Heart left ventricle (tissue), 16 donors: ENCODE results near the gene ARPP21. TPM values are rescaled to one million over a fixed set of nuclear protein-coding genes. Genes with fewer than 3 reads are reported as not detected.

Experiments
- ATAC-seq, 4 donors: fragments of 200-7000 bp; cut with Tn5 transposase; one replicate each; pipeline ENCODE4 v1.9.1; 2020 to 2022; ENCODE audit warnings: moderate library complexity in 4 of 4, mild to moderate bottlenecking in 3 of 4, moderate number of reproducible peaks in 1 of 4
- DNase-seq, 5 donors: peaks; one replicate each; pipeline ENCODE4 v3.0.0-alpha.2; 2020
- H3K27ac ChIP-seq, 12 donors: fragments of 200-600 bp; sonication (generic) in 4 of 12; one replicate each; pipeline versions ENCODE4 v1.5.0 to v1.8.0; 2016 to 2022; ENCODE audit warnings: mild to moderate bottlenecking in 2 of 12
- H3K27me3 ChIP-seq, 9 donors: fragments of 200-600 bp; sonication (generic) in 2 of 9; one replicate each; pipeline versions ENCODE4 v1.5.1 to v1.8.0; 2016 to 2022; ENCODE audit warnings: mild to moderate bottlenecking in 3 of 9
- H3K36me3 ChIP-seq, 9 donors: fragments of 200-600 bp; sonication (generic) in 2 of 9; one replicate each; pipeline versions ENCODE4 v1.5.0 to v1.8.0; 2018 to 2022; ENCODE audit warnings: mild to moderate bottlenecking in 2 of 9
- H3K4me1 ChIP-seq, 12 donors: fragments of 200-600 bp; sonication (generic) in 4 of 12; one replicate each; pipeline versions ENCODE4 v1.5.0 to v1.8.0; 2016 to 2022; ENCODE audit warnings: mild to moderate bottlenecking in 3 of 12
- H3K4me3 ChIP-seq, 12 donors: fragments of 200-600 bp; sonication (generic) in 4 of 12; one replicate each; pipeline versions ENCODE4 v1.5.0 to v1.8.0; 2017 to 2022; ENCODE audit warnings: mild to moderate bottlenecking in 9 of 12, moderate library complexity in 4 of 12
- H3K9me3 ChIP-seq, 12 donors: fragments of 200-600 bp; sonication (generic) in 4 of 12; one replicate each; pipeline versions ENCODE4 v1.5.0 to v1.8.0; 2016 to 2022; ENCODE audit warnings: mild to moderate bottlenecking in 1 of 12
- POLR2A ChIP-seq, 2 donors: fragments of 450-650 bp; IDR thresholded peaks; one replicate each; pipeline ENCODE4 v1.6.1; 2017; ENCODE audit warnings: antibody characterized with exemption in 2 of 2, mild to moderate bottlenecking in 2 of 2, moderate library complexity in 2 of 2
- WGBS, 4 donors: extraction: QIAGEN DNeasy Blood & Tissue Kit in 2 of 4; methylation state at CpG; one replicate each; pipeline versions ENCODE4 v1.1.5 to v1.1.7; 2013 to 2018; 5-methylcytosine and 5-hydroxymethylcytosine counted together
- intact Hi-C, 10 donors: fragments of 100-400 bp; cut with DNase I; formaldehyde crosslinking; loops; one replicate each; pipeline versions ENCODE4 v1.11.1 to v1.14.2; 2022
- polyA plus RNA-seq, 2 donors: library from polyadenylated mRNA; stranded (reverse); fragments of 200-250 nt; gene quantifications; one replicate each; pipeline ENCODE4 v1.2.3, GENCODE V29; 2013
- total RNA-seq, 9 donors: library from RNA; depleted of rRNA in 2 of 9; stranded (reverse); fragments of >200 nt in 2 of 9; fragmentation: NEBNext Ultra II Directional in 3 of 9; extraction: Animal tissue kit (Norgen Biotek cat#: 25700) in 3 of 9; gene quantifications; one replicate each; pipeline versions ENCODE4 v1.1.0 to v1.2.4, GENCODE V29; 2016 to 2023
- TF ChIP-seq, protein P1 (sequence below), 12 donors: fragments of 200-600 bp; sonication (generic) in 4 of 12; IDR thresholded peaks; one replicate each; pipeline versions ENCODE4 v1.5.0 to v1.8.0; 2018 to 2022; ENCODE audit warnings: antibody characterized with exemption in 12 of 12, mild to moderate bottlenecking in 5 of 12
- donor health status: ischemic (EF 13 %, LVEDD 7.1; RV severe dilation, severe dysfunction).
- donor health status: healthy with polysubstance abuse.
- donor health status: DM: no; HTN: yes; CAD: no.
- donor health status: DM: no; HTN: no; CAD: no.
- donor health status: ischemic (EF 25% LVEDD 6.9; RV normal size, moderate dysfunction).
- donor health status: ischemic (EF 25% LVEDD 5.7; RV mildly dilated, moderate dysfunction).
- donor health status: healthy.
- donor health status: DM: yes; HTN: yes; CAD: no.
- donor health status: ischemic (EF 35%, LVEDD 5.7; RV mildly dilated, moderate dysfunction).
- donor health status: nonischemic (EF 11% LVEDD 7.7; RV severe dilation, severe dysfunction).
- donor health status: DM: yes; HTN: yes; CAD: no.
- donor health status: PGD.
- donor health status: ischemic (EF 29% LVEDD 5.4; RV normal size, mild dysfunction).
- donor health status: nonischemic (EF 23%, LVEDD 6.1; RV moderate dilation, normal function).

ARPP21 gene
- total and polyA plus RNA-seq, 11 donors, result 0.01 to 0.98 TPM; not detected in 9

DNA sequence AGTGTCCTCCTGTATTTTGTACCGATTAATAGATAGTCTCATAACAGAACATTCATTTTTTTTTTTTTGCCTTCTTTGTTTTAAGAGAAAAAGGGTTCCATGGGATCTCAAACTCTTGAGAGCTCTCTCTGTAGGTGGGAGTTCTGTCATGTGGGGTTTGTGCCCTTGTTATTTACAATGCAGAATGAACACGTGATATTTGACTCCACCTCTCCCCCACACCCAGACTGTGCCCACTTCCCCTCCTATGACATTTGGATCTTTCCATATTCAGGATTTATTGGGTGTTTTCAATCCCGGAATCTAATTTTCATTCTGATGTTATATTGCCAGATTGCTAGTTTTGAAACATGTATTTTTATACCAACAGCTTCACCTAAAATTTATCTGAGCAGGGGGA, 49.5 kb downstream of the ARPP21 start:
- no peaks in the 10 kb centered on the region for H3K4me1 ChIP-seq
- DNase-seq (no peak), ATAC-seq (no peak)
- intact Hi-C loops, result no loop called here
- H3K4me3 ChIP-seq, result no peak overlapping the region
- H3K27me3 ChIP-seq, result peaks cover 0 to 5% (median 0%) of the 10 kb centered on the region in 9 donors
- WGBS, 4 donors, result 82 to 87% (median 84%) methylated on average over 3 of the region's 3 CpGs
- no peak overlapping the region for H3K27ac ChIP-seq
- no peaks in the 10 kb centered on the region for H3K9me3 ChIP-seq
- H3K36me3 ChIP-seq, result no peaks in the 10 kb centered on the region
- no peak for TF ChIP-seq POLR2A (IDR thresholded peaks at IDR 0.05)
- TF ChIP-seq, protein P1, sequence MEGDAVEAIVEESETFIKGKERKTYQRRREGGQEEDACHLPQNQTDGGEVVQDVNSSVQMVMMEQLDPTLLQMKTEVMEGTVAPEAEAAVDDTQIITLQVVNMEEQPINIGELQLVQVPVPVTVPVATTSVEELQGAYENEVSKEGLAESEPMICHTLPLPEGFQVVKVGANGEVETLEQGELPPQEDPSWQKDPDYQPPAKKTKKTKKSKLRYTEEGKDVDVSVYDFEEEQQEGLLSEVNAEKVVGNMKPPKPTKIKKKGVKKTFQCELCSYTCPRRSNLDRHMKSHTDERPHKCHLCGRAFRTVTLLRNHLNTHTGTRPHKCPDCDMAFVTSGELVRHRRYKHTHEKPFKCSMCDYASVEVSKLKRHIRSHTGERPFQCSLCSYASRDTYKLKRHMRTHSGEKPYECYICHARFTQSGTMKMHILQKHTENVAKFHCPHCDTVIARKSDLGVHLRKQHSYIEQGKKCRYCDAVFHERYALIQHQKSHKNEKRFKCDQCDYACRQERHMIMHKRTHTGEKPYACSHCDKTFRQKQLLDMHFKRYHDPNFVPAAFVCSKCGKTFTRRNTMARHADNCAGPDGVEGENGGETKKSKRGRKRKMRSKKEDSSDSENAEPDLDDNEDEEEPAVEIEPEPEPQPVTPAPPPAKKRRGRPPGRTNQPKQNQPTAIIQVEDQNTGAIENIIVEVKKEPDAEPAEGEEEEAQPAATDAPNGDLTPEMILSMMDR (IDR thresholded peaks at IDR 0.05), result no peak

DNA sequence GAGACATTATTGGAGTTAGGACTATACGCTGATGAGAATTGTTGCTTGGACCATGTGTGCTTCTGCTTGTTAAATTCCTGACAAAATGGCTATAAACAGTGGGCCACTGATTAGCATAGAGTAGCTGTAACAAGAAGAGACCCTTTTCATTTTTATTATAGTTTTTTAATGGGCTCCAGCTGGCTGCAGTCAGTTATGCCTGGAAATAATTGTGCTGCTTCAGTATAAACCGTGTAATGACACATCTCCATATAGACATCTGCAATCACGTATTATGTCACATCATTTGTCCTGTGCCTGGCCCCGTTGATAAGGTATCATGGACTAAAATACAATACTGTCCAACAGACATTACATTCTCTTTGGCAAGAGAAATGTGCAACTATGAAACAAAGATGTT, 50.9 kb downstream of the ARPP21 start:
- intact Hi-C loops, result no loop called here
- DNase-seq (no peak), ATAC-seq (no peak)
- TF ChIP-seq, protein P1 (IDR thresholded peaks at IDR 0.05), result no peak
- TF ChIP-seq POLR2A (IDR thresholded peaks at IDR 0.05), result no peak
- 47 to 65% (median 54%) methylated on average over 4 of the region's 4 CpGs for WGBS, 4 donors
- Histone ChIP-seq H3K27me3 (peaks cover 0 to 5% (median 0%) of the 10 kb centered on the region in 9 donors), H3K9me3 (no peaks in the 10 kb centered on the region), H3K36me3 (no peaks in the 10 kb centered on the region), H3K27ac (no peak overlapping the region), H3K4me1 (no peaks in the 10 kb centered on the region), H3K4me3 (no peak overlapping the region)

DNA sequence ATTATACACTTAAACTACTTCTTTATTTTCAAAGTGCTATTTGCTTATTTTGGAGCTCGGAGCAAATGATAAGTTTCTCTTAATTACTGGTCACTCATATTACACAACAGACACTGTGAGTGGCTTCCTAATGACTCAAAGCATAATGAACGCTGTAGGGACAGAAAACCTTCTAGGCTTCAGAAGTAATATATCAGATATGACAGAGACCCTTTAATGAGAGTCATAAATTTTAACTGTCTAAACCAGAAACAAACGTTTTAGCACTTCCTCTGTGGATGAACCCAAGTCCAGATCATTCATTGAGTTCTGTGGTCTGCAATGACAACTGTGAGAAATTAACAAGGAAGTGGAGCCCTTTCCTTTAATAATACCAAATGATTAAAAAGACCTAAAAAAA, 66.6 kb downstream of the ARPP21 start:
- 65 to 72% (median 69%) methylated on average over 3 of the region's 3 CpGs for WGBS, 4 donors
- intact Hi-C loops, result no loop called here

DNA sequence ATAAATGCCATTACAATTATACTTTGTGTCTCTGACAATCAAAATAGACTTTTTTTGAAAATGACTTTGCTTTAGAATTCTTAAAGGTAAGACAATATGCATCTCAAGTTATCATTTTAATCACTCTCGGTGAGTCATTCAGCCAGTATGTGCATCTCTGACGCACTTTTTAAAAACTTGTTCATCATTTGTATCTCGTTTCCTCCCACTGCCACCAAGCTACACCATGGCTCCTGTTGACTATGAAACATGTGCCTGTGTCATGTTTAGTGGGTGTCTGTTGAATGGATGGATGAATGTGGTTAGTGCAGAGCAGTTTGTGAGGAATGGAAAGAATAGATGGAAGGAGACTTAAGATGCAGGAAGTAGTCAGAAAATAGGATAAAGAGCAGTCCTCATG, 68.6 kb downstream of the ARPP21 start:
- 83 to 92% (median 87%) methylated on average over 3 of the region's 3 CpGs for WGBS, 4 donors
- Histone ChIP-seq H3K4me3 (no peak overlapping the region), H3K36me3 (no peaks in the 10 kb centered on the region), H3K27ac (no peak overlapping the region), H3K27me3 (no peaks in the 10 kb centered on the region), H3K9me3 (no peaks in the 10 kb centered on the region), H3K4me1 (no peaks in the 10 kb centered on the region)
- intact Hi-C loops, result no loop called here
- no peak for TF ChIP-seq POLR2A (IDR thresholded peaks at IDR 0.05)
- TF ChIP-seq, protein P1 (IDR thresholded peaks at IDR 0.05), result no peak
- no peak for ATAC-seq
- no peak for DNase-seq

More for the DNA sequence above, 66.6 kb downstream of the ARPP21 start:
- Histone ChIP-seq H3K4me1 (no peaks in the 10 kb centered on the region), H3K27me3 (no peaks in the 10 kb centered on the region), H3K27ac (no peak overlapping the region), H3K9me3 (no peaks in the 10 kb centered on the region), H3K4me3 (no peak overlapping the region), H3K36me3 (no peaks in the 10 kb centered on the region)
- no peak for TF ChIP-seq POLR2A (IDR thresholded peaks at IDR 0.05)
- TF ChIP-seq, protein P1 (IDR thresholded peaks at IDR 0.05), result no peak
- DNase-seq (no peak), ATAC-seq (no peak)
